Gastrocnemius medialis (tissue), 4 donors: Measurements from ENCODE around the gene POC1A. TPM values are rescaled to one million over a fixed set of nuclear protein-coding genes. Genes with fewer than 3 reads are reported as not detected.
A peak's percentile ranks its signal among the peaks of the same experiment; 100 is the strongest.

Experiments used
- ATAC-seq, 2 donors: fragments of 150-250 bp; one replicate each; pipeline ENCODE4 v1.9.1; 2016
- DNase-seq, 2 donors: peaks; one replicate each; pipeline ENCODE4 v3.0.0-alpha.2; 2019
- H3K27ac ChIP-seq, 4 donors: fragments of 200-600 bp; sonication (generic); 1 replicate in 1 of 4; 2 replicates in 3 of 4; pipeline ENCODE4 v1.5.1; 2016 to 2018; ENCODE audit warnings: mild to moderate bottlenecking in 2 of 4, moderate library complexity in 1 of 4
- H3K27me3 ChIP-seq, 3 donors: fragments of 200-600 bp; sonication (generic) in 2 of 3; 1 replicate in 1 of 3; 2 replicates in 2 of 3; pipeline versions ENCODE4 v1.5.1 to v1.6.0; 2016 to 2019; ENCODE audit warnings: mild to moderate bottlenecking in 1 of 3, moderate library complexity in 1 of 3
- H3K36me3 ChIP-seq, 2 donors: fragments of 200-600 bp; sonication (generic) in 1 of 2; one replicate each; pipeline ENCODE4 v1.5.1; 2017 to 2018
- H3K4me1 ChIP-seq, 2 donors: fragments of 200-600 bp; sonication (generic) in 1 of 2; one replicate each; pipeline ENCODE4 v1.5.1; 2016 to 2017; ENCODE audit warnings: mild to moderate bottlenecking in 2 of 2
- H3K4me3 ChIP-seq, 4 donors: fragments of 200-600 bp; sonication (generic) in 3 of 4; 1 replicate in 1 of 4; 2 replicates in 3 of 4; pipeline ENCODE4 v1.5.1; 2016 to 2019; ENCODE audit warnings: mild to moderate bottlenecking in 2 of 4
- H3K9me3 ChIP-seq, 3 donors: fragments of 200-600 bp; sonication (generic) in 2 of 3; 1 replicate in 1 of 3; 2 replicates in 2 of 3; pipeline ENCODE4 v1.5.1; 2016 to 2019
- CTCF ChIP-seq, 5 experiments: fragments of 450-650 bp in 3 of 5; fragments of 200-600 bp in 2 of 5; sonication (generic) in 2 of 5; IDR thresholded peaks in 4 of 5; conservative IDR thresholded peaks in 1 of 5; 1 replicate in 4 of 5; 2 replicates in 1 of 5; pipeline ENCODE4 v1.5.1; 2016 to 2019; ENCODE audit warnings: antibody characterized with exemption in 5 of 5, mild to moderate bottlenecking in 3 of 5, moderate library complexity in 3 of 5
- POLR2A ChIP-seq, 2 donors: fragments of 450-650 bp; IDR thresholded peaks; one replicate each; pipeline ENCODE4 v1.6.1; 2017; ENCODE audit warnings: antibody characterized with exemption in 2 of 2, mild to moderate bottlenecking in 2 of 2, moderate library complexity in 2 of 2
- in situ Hi-C, 4 donors: fragments of 200-750 bp; cut with MboI; loops; one replicate each; pipeline versions ENCODE4 v1.15.0 to v1.8.0; 2017; ENCODE audit warnings: low sequenced_read_pairs in 4 of 4
- intact Hi-C: fragments of 100-400 bp; cut with DNase I; formaldehyde crosslinking; loops from one replicate; pipeline ENCODE4 v1.15.1; 2023; ENCODE audit warnings: low total_unique reads
- total RNA-seq, 4 donors: library from RNA; depleted of rRNA; stranded (reverse); fragments of >200 nt; gene quantifications; one replicate each; pipeline versions ENCODE4 v1.1.0 to v1.2.3, GENCODE V29; 2016

POC1A gene
- total RNA-seq, 4 donors from 2014 or later, result 0.51 to 3.2 (median 0.81) TPM

DNA sequence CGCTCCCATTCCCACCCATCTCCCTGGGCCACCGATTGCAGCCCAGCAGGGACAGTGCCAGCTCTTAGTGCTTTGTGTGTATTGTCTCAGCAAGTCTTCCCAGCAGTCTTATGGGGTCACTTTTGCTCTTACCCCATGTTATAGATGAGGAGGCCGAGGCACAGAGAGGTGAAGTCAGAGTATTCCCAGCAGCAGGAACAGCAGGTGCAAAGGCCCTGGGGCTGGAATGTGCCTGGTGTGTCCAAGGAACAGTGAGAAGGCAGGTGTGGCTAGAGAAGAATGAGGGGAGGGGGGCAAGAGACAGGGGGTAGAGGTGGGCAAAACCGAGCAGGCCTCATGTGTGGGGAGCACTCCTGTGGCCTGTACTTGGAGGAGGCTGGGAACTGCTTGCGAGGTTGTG, 85.1 kb downstream of the POC1A start:
- ATAC-seq, result no peak
- H3K9me3 ChIP-seq, result no peaks in the 10 kb centered on the region
- peaks cover 19 to 31% of the 10 kb centered on the region in 2 donors for H3K4me1 ChIP-seq
- no peaks in the 10 kb centered on the region for H3K27me3 ChIP-seq
- no peak for DNase-seq
- intact Hi-C loops, result no loop called here
- H3K36me3 ChIP-seq, result no peaks in the 10 kb centered on the region
- no peak overlapping the region for H3K4me3 ChIP-seq
- no peak for TF ChIP-seq CTCF (IDR thresholded peaks at IDR 0.05 in 4 of 5, conservative IDR thresholded peaks at IDR 0.05 in 1 of 5)
- no peak for TF ChIP-seq POLR2A (IDR thresholded peaks at IDR 0.05)
- in situ Hi-C loops, result no loop called here
- peak overlapping the region in 2 of 4 donors; percentile 84 to 90 for H3K27ac ChIP-seq

DNA sequence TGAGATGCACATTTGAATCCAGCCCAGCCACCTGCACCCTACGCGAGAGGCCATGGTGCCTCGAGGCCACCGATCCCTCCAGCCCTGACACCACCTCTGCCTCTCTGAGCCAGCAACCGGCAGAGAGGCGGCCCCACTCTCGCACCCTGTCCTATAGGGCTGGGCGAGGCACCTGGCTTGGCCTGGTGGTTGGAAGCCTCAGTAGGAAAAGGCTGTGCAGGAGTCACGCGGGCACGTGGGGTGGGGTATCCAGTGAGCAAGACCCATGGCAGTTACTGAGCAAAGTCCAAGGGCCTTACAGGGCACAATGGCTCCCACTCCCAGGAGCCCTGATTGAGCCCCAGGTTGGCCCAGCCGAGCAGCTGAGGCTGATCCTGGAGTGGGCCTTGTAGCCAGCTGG, 85.5 kb downstream of the POC1A start:
- Histone ChIP-seq H3K4me3 (no peak overlapping the region), H3K9me3 (no peaks in the 10 kb centered on the region), H3K4me1 (peaks cover 19 to 31% of the 10 kb centered on the region in 2 donors), H3K36me3 (no peaks in the 10 kb centered on the region), H3K27me3 (no peaks in the 10 kb centered on the region), H3K27ac (no peak overlapping the region)
- no peak for DNase-seq
- no peak for ATAC-seq
- intact Hi-C loops (no loop called here), in situ Hi-C loops (no loop called here)
- TF ChIP-seq POLR2A (IDR thresholded peaks at IDR 0.05), result no peak
- TF ChIP-seq CTCF (IDR thresholded peaks at IDR 0.05 in 4 of 5, conservative IDR thresholded peaks at IDR 0.05 in 1 of 5), result no peak

DNA sequence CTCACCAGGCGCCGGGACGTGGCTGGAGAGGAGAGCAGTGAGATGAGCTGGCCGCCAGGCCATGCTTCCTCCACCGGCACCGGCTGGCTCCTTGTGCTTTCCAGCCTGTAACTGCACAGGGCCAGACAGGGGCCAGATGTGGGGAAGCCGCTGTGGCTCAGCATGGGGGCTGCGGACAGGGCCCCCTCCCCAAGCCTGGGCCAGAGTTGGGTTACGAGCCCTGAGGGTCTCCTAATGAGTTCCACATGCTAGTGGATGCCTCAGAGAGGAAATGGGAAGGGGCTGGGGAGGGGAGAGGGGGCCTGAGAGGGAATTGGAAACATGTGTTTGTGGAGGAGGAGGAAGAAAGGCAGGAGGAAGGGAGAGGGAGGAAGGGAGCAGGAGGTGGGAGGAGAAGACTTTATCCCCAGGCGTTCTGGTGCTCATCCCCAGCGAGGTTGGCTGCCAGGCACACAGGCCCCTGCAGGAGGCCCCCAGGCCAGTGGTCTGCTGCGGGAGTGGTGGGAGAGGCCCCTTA, 86.1 kb downstream of the POC1A start:
- no peaks in the 10 kb centered on the region for H3K9me3 ChIP-seq
- TF ChIP-seq CTCF (IDR thresholded peaks at IDR 0.05 in 4 of 5, conservative IDR thresholded peaks at IDR 0.05 in 1 of 5) (no peak), POLR2A (IDR thresholded peaks at IDR 0.05) (no peak)
- in situ Hi-C loops, result no loop called here
- ATAC-seq (no peak), DNase-seq (no peak)
- H3K4me3 ChIP-seq, result no peak overlapping the region
- H3K36me3 ChIP-seq, result no peaks in the 10 kb centered on the region
- H3K4me1 ChIP-seq, result peaks cover 19 to 31% of the 10 kb centered on the region in 2 donors
- no peaks in the 10 kb centered on the region for H3K27me3 ChIP-seq
- intact Hi-C loops, result no loop called here
- no peak overlapping the region for H3K27ac ChIP-seq

GRCh38 chr3:52067526-52067925, 86.7 kb downstream of the POC1A start:
- DNase-seq (no peak), ATAC-seq (no peak)
- in situ Hi-C loops, result no loop called here
- intact Hi-C loops, result no loop called here
- Histone ChIP-seq H3K4me3 (no peak overlapping the region), H3K36me3 (no peaks in the 10 kb centered on the region), H3K4me1 (peaks cover 19 to 31% of the 10 kb centered on the region in 2 donors), H3K27ac (no peak overlapping the region), H3K27me3 (no peaks in the 10 kb centered on the region), H3K9me3 (no peaks in the 10 kb centered on the region)
- TF ChIP-seq CTCF (IDR thresholded peaks at IDR 0.05 in 4 of 5, conservative IDR thresholded peaks at IDR 0.05 in 1 of 5), result no peak
- TF ChIP-seq POLR2A (IDR thresholded peaks at IDR 0.05), result no peak

DNA sequence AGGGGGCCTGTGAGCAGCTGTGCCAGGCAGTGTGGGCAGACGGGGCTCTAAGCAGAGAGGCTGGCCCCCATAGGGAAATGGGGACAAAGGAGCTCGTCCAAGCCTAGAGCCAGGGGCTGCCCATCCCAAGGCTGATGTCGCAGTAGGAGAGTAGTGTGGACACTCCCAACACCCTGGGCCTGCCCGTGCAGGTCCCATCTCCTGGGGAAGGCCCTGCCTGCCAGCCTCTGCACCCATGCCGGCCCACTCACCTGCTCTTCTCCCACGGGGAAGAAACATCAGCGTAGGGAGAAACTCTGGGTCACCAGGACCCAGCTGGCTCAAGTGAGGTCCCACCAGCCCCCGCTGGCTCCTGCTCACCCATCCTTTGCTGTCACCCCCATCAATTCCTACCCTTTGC, 87.2 kb downstream of the POC1A start:
- H3K4me1 ChIP-seq, result peaks cover 19 to 31% of the 10 kb centered on the region in 2 donors
- no peaks in the 10 kb centered on the region for H3K9me3 ChIP-seq
- H3K27ac ChIP-seq, result no peak overlapping the region
- no peak overlapping the region for H3K4me3 ChIP-seq
- H3K27me3 ChIP-seq, result no peaks in the 10 kb centered on the region
- no peak for ATAC-seq
- no peak for DNase-seq
- H3K36me3 ChIP-seq, result no peaks in the 10 kb centered on the region
- in situ Hi-C loops, result no loop called here
- intact Hi-C loops, result no loop called here
- TF ChIP-seq CTCF (IDR thresholded peaks at IDR 0.05 in 4 of 5, conservative IDR thresholded peaks at IDR 0.05 in 1 of 5) (no peak), POLR2A (IDR thresholded peaks at IDR 0.05) (no peak)
